ENCODE data around the gene ARMC8.

- TF ChIP-seq, protein P1, sequence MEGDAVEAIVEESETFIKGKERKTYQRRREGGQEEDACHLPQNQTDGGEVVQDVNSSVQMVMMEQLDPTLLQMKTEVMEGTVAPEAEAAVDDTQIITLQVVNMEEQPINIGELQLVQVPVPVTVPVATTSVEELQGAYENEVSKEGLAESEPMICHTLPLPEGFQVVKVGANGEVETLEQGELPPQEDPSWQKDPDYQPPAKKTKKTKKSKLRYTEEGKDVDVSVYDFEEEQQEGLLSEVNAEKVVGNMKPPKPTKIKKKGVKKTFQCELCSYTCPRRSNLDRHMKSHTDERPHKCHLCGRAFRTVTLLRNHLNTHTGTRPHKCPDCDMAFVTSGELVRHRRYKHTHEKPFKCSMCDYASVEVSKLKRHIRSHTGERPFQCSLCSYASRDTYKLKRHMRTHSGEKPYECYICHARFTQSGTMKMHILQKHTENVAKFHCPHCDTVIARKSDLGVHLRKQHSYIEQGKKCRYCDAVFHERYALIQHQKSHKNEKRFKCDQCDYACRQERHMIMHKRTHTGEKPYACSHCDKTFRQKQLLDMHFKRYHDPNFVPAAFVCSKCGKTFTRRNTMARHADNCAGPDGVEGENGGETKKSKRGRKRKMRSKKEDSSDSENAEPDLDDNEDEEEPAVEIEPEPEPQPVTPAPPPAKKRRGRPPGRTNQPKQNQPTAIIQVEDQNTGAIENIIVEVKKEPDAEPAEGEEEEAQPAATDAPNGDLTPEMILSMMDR (IDR thresholded peaks at IDR 0.05; ENCODE audit: insufficient read depth, low read length), result no peak
- TF ChIP-seq GABPA (IDR thresholded peaks at IDR 0.05; ENCODE audit: low read depth), result no peak
- no peak for TF ChIP-seq POLR2AphosphoS5 (IDR thresholded peaks at IDR 0.05; ENCODE audit: low read depth)
- TF ChIP-seq, protein P2, sequence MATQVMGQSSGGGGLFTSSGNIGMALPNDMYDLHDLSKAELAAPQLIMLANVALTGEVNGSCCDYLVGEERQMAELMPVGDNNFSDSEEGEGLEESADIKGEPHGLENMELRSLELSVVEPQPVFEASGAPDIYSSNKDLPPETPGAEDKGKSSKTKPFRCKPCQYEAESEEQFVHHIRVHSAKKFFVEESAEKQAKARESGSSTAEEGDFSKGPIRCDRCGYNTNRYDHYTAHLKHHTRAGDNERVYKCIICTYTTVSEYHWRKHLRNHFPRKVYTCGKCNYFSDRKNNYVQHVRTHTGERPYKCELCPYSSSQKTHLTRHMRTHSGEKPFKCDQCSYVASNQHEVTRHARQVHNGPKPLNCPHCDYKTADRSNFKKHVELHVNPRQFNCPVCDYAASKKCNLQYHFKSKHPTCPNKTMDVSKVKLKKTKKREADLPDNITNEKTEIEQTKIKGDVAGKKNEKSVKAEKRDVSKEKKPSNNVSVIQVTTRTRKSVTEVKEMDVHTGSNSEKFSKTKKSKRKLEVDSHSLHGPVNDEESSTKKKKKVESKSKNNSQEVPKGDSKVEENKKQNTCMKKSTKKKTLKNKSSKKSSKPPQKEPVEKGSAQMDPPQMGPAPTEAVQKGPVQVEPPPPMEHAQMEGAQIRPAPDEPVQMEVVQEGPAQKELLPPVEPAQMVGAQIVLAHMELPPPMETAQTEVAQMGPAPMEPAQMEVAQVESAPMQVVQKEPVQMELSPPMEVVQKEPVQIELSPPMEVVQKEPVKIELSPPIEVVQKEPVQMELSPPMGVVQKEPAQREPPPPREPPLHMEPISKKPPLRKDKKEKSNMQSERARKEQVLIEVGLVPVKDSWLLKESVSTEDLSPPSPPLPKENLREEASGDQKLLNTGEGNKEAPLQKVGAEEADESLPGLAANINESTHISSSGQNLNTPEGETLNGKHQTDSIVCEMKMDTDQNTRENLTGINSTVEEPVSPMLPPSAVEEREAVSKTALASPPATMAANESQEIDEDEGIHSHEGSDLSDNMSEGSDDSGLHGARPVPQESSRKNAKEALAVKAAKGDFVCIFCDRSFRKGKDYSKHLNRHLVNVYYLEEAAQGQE (IDR thresholded peaks at IDR 0.05; ENCODE audit: insufficient replicate concordance, low read depth), result no peak
These were observed 57.9 kb downstream of the ARMC8 start for GRCh38 chr3:138245026-138245425.

Data from HL-60 (cell line).